ENCODE results near the gene BCAN. TPM values are rescaled to one million over a fixed set of nuclear protein-coding genes. Genes with fewer than 3 reads are reported as not detected.

BCAN gene
- total RNA-seq, 4 donors from 2014 or later: 21.9 to 50.1 (median 26.0) TPM

DNA sequence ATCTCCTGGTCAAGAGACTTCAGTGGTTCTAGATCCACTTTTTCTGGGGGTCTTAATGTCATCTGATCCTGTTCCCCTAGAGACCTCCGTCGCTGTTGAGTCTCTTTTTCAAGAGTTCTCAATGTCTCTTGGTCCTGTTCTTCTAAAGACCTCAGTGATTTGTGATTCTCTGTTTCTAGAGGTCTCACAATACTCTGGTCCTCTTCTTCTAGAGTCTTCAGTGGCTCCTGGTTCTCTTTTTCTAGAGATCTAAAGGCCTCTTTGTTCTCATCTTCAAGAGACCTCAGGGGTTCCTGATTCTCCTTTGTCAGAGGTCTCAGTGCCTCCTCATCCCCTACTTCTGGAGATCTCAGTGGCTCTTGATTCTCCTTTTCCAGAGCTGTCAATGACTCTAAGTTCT, 29.9 kb downstream of the BCAN start:
- TF ChIP-seq, protein P1, sequence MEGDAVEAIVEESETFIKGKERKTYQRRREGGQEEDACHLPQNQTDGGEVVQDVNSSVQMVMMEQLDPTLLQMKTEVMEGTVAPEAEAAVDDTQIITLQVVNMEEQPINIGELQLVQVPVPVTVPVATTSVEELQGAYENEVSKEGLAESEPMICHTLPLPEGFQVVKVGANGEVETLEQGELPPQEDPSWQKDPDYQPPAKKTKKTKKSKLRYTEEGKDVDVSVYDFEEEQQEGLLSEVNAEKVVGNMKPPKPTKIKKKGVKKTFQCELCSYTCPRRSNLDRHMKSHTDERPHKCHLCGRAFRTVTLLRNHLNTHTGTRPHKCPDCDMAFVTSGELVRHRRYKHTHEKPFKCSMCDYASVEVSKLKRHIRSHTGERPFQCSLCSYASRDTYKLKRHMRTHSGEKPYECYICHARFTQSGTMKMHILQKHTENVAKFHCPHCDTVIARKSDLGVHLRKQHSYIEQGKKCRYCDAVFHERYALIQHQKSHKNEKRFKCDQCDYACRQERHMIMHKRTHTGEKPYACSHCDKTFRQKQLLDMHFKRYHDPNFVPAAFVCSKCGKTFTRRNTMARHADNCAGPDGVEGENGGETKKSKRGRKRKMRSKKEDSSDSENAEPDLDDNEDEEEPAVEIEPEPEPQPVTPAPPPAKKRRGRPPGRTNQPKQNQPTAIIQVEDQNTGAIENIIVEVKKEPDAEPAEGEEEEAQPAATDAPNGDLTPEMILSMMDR (IDR thresholded peaks at IDR 0.05): no peak
- TF ChIP-seq POLR2A (IDR thresholded peaks at IDR 0.05): no peak
- H3K4me3 ChIP-seq (ENCODE audit: low read depth, poor library complexity, severe bottlenecking): no peak overlapping the region
- DNase-seq (ENCODE audit: low spot score in 2 of 2): no peak
- 91 to 95% methylated on average over 2 of the region's 2 CpGs for WGBS, 2 donors
- intact Hi-C loops (cut with DNase I; ENCODE audit: low total_unique reads): no loop called here

DNA sequence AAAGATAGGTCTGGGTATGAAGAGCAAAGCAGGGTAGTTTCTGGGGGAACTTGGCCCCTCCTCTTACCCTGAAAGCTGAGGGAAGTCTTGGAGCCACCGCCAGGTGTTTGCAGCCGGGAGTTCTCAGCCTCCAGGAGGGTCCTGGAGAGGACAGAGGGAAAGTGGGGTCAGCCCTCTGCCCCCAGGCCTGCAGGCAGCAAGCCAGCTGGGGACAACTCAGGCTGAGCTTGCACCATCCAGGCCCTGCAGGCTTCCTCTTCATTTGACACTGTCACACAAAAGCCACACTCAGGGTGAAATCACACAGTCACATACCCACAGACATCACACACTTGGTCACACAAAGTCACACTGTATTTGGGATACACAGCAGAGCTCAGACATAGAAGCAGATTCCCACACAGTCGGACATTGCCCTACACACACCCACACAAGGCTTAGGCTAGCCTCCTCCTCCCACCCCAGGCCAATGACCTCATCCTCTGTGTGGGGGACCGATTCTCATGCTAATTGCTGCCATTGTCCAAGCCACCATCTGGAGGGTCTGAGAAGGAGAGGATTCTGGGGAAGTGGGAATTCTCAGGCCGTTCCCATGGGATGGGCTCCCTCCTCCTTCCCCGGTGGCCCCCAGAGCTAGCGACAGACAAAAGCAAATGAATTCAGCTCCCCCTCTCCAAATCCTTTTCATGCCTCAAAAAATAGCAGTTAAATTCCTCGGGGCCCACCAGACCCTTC, 31.6 kb downstream of the BCAN start:
- intact Hi-C loops (cut with DNase I; ENCODE audit: low total_unique reads): no loop called here
- H3K4me3 ChIP-seq (ENCODE audit: low read depth, poor library complexity, severe bottlenecking): no peak overlapping the region
- no peak for DNase-seq (ENCODE audit: low spot score in 2 of 2)

DNA sequence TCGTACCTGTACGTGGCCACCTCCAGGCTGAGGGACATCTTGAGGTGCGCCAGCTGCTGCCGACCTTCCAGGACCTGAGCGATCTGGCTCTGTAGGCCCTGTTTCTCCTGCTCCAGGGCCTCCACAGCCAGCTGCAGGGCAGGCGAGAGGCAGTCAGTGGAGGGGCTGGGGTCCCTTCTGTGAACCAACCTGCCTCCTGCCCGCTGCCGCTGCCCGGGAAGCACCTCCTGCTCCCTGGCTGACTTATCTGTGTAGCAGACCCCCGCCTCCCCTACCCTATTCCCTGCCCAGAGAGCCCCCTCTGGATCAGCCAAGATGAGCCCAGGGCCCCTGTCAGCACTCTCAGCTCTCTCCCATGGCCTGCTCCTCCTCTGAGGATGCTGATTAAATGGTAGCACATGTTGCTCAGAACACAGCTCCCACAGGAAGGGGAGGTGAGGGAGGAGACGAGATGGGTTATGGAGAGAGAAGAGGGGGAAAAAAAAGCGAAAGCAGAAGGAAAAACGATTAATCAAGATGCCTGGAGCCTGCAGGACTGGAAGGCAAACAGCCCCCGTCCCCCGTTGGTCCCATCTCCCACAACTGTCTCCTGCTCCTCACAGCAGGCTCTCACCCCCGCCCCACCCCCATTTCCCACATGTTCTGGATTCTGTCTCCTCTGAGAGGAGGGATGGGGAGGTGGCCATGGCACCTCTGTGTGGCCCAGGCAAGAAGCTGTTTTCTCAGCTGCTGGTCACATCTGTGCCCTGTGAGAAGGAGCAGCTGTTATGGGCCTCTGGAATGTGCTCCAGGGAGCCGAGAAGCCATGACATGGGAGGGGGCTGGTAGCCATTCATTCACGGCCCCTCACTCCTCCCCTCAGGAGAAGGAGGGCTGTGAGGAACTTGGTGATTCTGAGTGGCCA, 33.5 kb downstream of the BCAN start:
- intact Hi-C loops (cut with DNase I; ENCODE audit: low total_unique reads): no loop called here

More for the DNA sequence above, 31.6 kb downstream of the BCAN start:
- TF ChIP-seq POLR2A (IDR thresholded peaks at IDR 0.05): no peak
- WGBS, 2 donors: 76% methylated on average over 8 of the region's 8 CpGs

DNA sequence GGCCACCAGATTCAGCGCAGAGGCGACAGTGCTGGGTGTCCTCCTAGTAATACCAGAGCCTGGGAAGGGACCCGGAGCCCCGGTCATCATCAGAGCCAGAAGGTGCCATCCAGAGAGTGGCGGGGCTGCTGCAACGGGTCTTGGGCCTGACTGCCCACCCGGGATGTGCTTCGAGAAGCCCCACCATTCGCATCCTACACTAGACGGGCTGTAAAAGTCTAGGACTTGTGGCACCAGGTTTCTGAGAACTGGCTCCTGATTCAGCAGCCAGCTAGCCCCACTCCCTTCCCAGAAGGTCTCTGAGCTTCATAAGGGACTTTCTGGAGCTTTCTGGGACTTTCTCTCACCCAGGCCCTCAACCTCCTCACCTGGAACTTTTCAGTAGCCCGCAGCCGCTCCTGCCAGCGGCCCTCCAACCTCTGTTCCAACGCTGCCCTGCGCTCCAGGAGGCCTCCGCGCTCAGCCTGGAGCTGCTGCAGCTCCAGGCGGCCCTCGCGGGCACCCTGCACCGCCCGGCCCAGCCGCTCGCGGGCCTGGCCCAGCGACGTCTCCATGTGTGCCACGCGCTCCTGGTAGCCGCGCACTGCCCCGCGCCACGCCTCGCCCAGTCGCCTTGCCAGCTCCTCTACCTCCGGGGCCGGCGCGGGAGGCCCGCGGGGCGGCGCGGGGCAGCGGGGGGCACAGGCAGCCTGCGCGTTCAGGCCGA, 34.4 kb downstream of the BCAN start:
- WGBS, 2 donors: 35 to 38% methylated on average over 18 to 21 of the region's 49 CpGs
- no peak for DNase-seq (ENCODE audit: low spot score in 2 of 2)
- intact Hi-C loops (cut with DNase I; ENCODE audit: low total_unique reads): no loop called here
- H3K4me3 ChIP-seq (ENCODE audit: low read depth, poor library complexity, severe bottlenecking): no peak overlapping the region
- TF ChIP-seq, protein P1 (IDR thresholded peaks at IDR 0.05): no peak
- TF ChIP-seq POLR2A (IDR thresholded peaks at IDR 0.05): no peak

More for the DNA sequence above, 33.5 kb downstream of the BCAN start:
- TF ChIP-seq, protein P1 (IDR thresholded peaks at IDR 0.05): no peak
- no peak for TF ChIP-seq POLR2A (IDR thresholded peaks at IDR 0.05)
- no peak for DNase-seq (ENCODE audit: low spot score in 2 of 2)
- no peak overlapping the region for H3K4me3 ChIP-seq (ENCODE audit: low read depth, poor library complexity, severe bottlenecking)
- 67 to 75% methylated on average over 17 to 18 of the region's 18 CpGs for WGBS, 2 donors

DNA sequence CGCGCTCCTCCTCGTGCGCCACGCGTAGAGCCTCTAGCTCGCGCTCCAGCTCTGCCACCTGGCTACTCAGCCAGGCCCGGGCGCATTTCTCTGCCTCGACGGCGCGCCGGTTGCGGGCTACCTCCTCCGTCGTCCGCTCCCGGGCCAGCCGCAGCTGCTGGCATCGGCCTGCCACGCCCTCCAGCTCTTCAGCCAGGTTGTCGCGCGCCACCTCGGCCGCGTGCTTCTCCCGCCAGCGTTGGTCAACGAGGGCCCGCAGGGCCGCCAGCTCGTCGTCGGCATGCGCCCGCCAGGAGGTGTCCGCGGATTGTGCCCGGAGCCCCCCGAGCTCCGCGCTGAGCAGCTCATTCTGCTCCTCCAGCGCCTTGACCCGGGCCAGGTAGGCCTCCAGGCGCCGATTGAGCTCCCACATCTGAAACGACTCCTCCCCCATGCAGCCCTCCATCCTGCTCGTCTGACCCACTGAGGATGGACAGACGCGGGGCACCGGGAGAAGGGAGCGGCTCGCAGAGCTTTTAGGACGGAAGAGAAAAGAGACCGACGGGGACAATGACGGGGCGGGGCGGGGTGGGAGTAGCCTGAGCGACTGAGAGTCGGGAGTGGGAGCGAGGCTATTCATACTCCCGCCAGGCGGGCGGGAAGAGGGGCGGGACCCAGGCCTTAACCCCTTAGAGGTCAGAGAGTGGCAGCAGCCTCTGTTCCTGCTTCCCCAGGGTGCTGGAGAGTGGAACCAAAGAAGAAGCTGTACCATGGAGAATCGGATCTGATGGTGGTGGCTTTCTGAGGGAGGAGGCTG, 35.1 kb downstream of the BCAN start, which contains the start of gene NES:
TSS of gene NES (minus strand) at position 588 of the 796 bp plus-strand sequence. CDS start at position 445, 143 bp downstream.
- no peak for DNase-seq (ENCODE audit: low spot score in 2 of 2)
- no peak for TF ChIP-seq POLR2A (IDR thresholded peaks at IDR 0.05)
- TF ChIP-seq, protein P1 (IDR thresholded peaks at IDR 0.05): no peak
- H3K4me3 ChIP-seq (ENCODE audit: low read depth, poor library complexity, severe bottlenecking): no peak within 1 kb of the TSS
- intact Hi-C loops (cut with DNase I; ENCODE audit: low total_unique reads): no loop called here
- 1 to 5% methylated on average over 29 to 60 of the region's 70 CpGs for WGBS, 2 donors

Measured in lower leg skin (tissue), 4 donors.